ENCODE data around the gene TBC1D5.
A peak's percentile ranks its signal among the peaks of the same experiment; 100 is the strongest.
"Not testable (repeated sequence)": the region's sequence is repeated elsewhere in the genome, so short reads cannot be mapped to it uniquely, and the experiment has no call there.

The TBC1D5 gene

GRCh38 chr3:17645074-17645698 is 97.2 kb downstream of the TBC1D5 start:
- DNase-seq (ENCODE audit: low read depth): no peak

- DNase-seq (ENCODE audit: low read depth): no peak
Observed at GRCh38 chr3:17643691-17644090, 98.7 kb downstream of the TBC1D5 start.

- DNase-seq (ENCODE audit: low read depth): no peak
Observed at GRCh38 chr3:17642474-17642873, 100.0 kb downstream of the TBC1D5 start.

- no peak for DNase-seq (ENCODE audit: low read depth)
Observed at GRCh38 chr3:17640466-17640865, 102.0 kb downstream of the TBC1D5 start.

GRCh38 chr3:17639765-17640164 is 102.7 kb downstream of the TBC1D5 start:
- DNase-seq (ENCODE audit: low read depth): peak; percentile 86

GRCh38 chr3:17639257-17639656 is 103.2 kb downstream of the TBC1D5 start:
- DNase-seq (ENCODE audit: low read depth): peak; percentile 65

- no peak for DNase-seq (ENCODE audit: low read depth)
Observed at GRCh38 chr3:17638356-17638755, 104.1 kb downstream of the TBC1D5 start.

- not testable (repeated sequence) for DNase-seq (ENCODE audit: low read depth)
Observed at GRCh38 chr3:17635675-17636074, 106.8 kb downstream of the TBC1D5 start.

- no peak for DNase-seq (ENCODE audit: low read depth)
Observed at GRCh38 chr3:17634964-17635363, 107.5 kb downstream of the TBC1D5 start.

- no peak for DNase-seq (ENCODE audit: low read depth)
Observed at GRCh38 chr3:17634201-17634600, 108.2 kb downstream of the TBC1D5 start.

- DNase-seq (ENCODE audit: low read depth): no peak
Observed at GRCh38 chr3:17632401-17633100, 109.9 kb downstream of the TBC1D5 start.

- no peak for DNase-seq (ENCODE audit: low read depth)
Observed at GRCh38 chr3:17631609-17632008, 110.8 kb downstream of the TBC1D5 start.

GRCh38 chr3:17629400-17629799 is 113.0 kb downstream of the TBC1D5 start:
- no peak for DNase-seq (ENCODE audit: low read depth)

GRCh38 chr3:17626395-17626794 is 116.0 kb downstream of the TBC1D5 start:
- DNase-seq (ENCODE audit: low read depth): no peak

GRCh38 chr3:17625133-17625532 is 117.3 kb downstream of the TBC1D5 start:
- no peak for DNase-seq (ENCODE audit: low read depth)

- DNase-seq (ENCODE audit: low read depth): no peak
Observed at GRCh38 chr3:17623464-17623863, 119.0 kb downstream of the TBC1D5 start.

GRCh38 chr3:17619968-17620367 is 122.5 kb downstream of the TBC1D5 start:
- no peak for DNase-seq (ENCODE audit: low read depth)

- DNase-seq (ENCODE audit: low read depth): not testable (repeated sequence)
Observed at GRCh38 chr3:17613017-17613416, 129.4 kb downstream of the TBC1D5 start.

- no peak for DNase-seq (ENCODE audit: low read depth)
Observed at GRCh38 chr3:17607905-17608304, 134.5 kb downstream of the TBC1D5 start.

GRCh38 chr3:17605934-17606333 is 136.5 kb downstream of the TBC1D5 start:
- DNase-seq (ENCODE audit: low read depth): no peak

- peak; percentile 62 for DNase-seq (ENCODE audit: low read depth)
Observed at GRCh38 chr3:17605032-17605431, 137.4 kb downstream of the TBC1D5 start.

- peak; percentile 14 for DNase-seq (ENCODE audit: low read depth)
Observed at GRCh38 chr3:17602126-17602525, 140.3 kb downstream of the TBC1D5 start.

GRCh38 chr3:17592956-17593355 is 149.5 kb downstream of the TBC1D5 start:
- no peak for DNase-seq (ENCODE audit: low read depth)

- no peak for DNase-seq (ENCODE audit: low read depth)
Observed at GRCh38 chr3:17590465-17590864, 152.0 kb downstream of the TBC1D5 start.
